Pancreas (tissue), 10 donors: ENCODE data around the gene ACKR2. TPM values are rescaled to one million over a fixed set of nuclear protein-coding genes. Genes with fewer than 3 reads are reported as not detected.
"Not testable (repeated sequence)": the region's sequence is repeated elsewhere in the genome, so short reads cannot be mapped to it uniquely, and the experiment has no call there.

Experiments
- ATAC-seq, 4 donors: fragments of 200-7000 bp; cut with Tn5 transposase; one replicate each; pipeline versions ENCODE4 v1.8.0 to v1.9.1; 2020; ENCODE audit warnings: mild to moderate bottlenecking in 4 of 4, moderate library complexity in 4 of 4
- DNase-seq, 6 donors: peaks; one replicate each; pipeline ENCODE4 v3.0.0-alpha.2; 2020
- FAIRE-seq: peaks from 2 replicates; lab custom pipeline; 2012; peaks lifted over from hg19 to GRCh38; lab: Jason Lieb, UNC
- H3K27ac ChIP-seq, 4 donors: fragments of 200-600 bp; sonication (generic); 1 replicate in 3 of 4; 2 replicates in 1 of 4; pipeline versions ENCODE4 v1.5.0 to v1.8.0; 2020
- H3K27me3 ChIP-seq, 4 donors: fragments of 200-600 bp; one replicate each; pipeline ENCODE4 v1.8.0; 2021
- H3K36me3 ChIP-seq, 3 donors: fragments of 200-600 bp; sonication (generic) in 1 of 3; one replicate each; pipeline versions ENCODE4 v1.5.0 to v1.8.0; 2020 to 2021
- H3K4me1 ChIP-seq, 3 donors: fragments of 200-600 bp; one replicate each; pipeline ENCODE4 v1.8.0; 2021
- H3K4me3 ChIP-seq, 4 donors: fragments of 200-600 bp; sonication (generic) in 2 of 4; one replicate each; pipeline versions ENCODE4 v1.5.0 to v1.8.0; 2020 to 2021
- H3K9me3 ChIP-seq, 4 donors: fragments of 200-600 bp; one replicate each; pipeline ENCODE4 v1.8.0; 2021
- CTCF ChIP-seq, 4 donors: fragments of 200-600 bp; sonication (generic) in 3 of 4; IDR thresholded peaks; one replicate each; pipeline versions ENCODE4 v1.5.0 to v1.8.0; 2021; ENCODE audit warnings: antibody characterized with exemption in 4 of 4
- WGBS, 2 donors: extraction: QIAGEN DNeasy Blood & Tissue Kit; methylation state at CpG; one replicate each; pipeline ENCODE4 v1.1.7; 2013; 5-methylcytosine and 5-hydroxymethylcytosine counted together
- intact Hi-C, 3 donors: fragments of 100-400 bp; cut with DNase I; formaldehyde crosslinking; loops; one replicate each; pipeline versions ENCODE4 v1.11.1 to v1.14.2; 2022
- polyA plus RNA-seq, 2 donors: library from polyadenylated mRNA; stranded (reverse); fragments of 200-250 nt; gene quantifications; one replicate each; pipeline ENCODE4 v1.2.3, GENCODE V29; 2013
- total RNA-seq, 6 donors: library from RNA; stranded (reverse); fragmentation: NEBNext Ultra II Directional in 4 of 6; extraction: Animal tissue kit (Norgen Biotek cat#: 25700) in 4 of 6; gene quantifications; one replicate each; pipeline versions ENCODE4 v1.2.1 to v1.2.4, GENCODE V29; 2021 to 2023
- donor health status: healthy with polysubstance abuse.
- donor health status: DM: no; HTN: no; CAD: no; lungs with moderate emphysema.
- donor health status: DM: no; HTN: no; CAD: no.
- donor health status: control.
- donor health status: control.
- donor health status: Bipolar disorder and iron deficiency.
- donor health status: DM: yes; HTN: yes; CAD: no.
- donor health status: DM: no; HTN: no; CAD: no.
- donor health status: DM: no; HTN: no; CAD: no.
- donor health status: DM: yes; HTN: yes; CAD: no.

The ACKR2 gene
- total and polyA plus RNA-seq, 8 donors: 0.09 to 1.7 (median 0.84) TPM

DNA sequence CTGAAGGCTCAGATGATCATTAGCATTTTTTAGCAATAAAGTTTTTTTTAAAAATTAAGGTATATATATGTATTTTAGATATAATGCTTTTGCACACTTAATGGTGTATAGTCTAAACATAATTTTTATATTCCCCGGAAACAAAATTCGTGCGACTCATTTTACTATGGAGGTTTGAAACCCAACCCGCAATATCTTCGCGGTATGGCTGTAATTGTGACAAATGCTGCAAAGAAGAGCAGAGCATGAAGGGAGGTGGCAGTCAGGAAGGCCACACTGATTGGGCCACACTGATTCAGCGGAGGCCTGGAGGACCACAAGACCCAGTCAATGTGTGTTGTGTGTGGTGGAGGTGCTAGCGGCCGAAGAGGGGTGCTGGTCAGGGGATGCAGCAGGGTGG, 70.9 kb downstream of the ACKR2 start:
- H3K36me3 ChIP-seq: no peaks in the 10 kb centered on the region
- 88 to 89% methylated on average over 9 of the region's 9 CpGs for WGBS, 2 donors
- no peak for TF ChIP-seq CTCF (IDR thresholded peaks at IDR 0.05)
- no peaks in the 10 kb centered on the region for H3K9me3 ChIP-seq
- peak overlapping the region in 2 of 4 donors; percentile 52 to 77 for H3K4me3 ChIP-seq
- no peak for FAIRE-seq
- intact Hi-C loops: loop anchor here in 1 of 3 donors (10.0 kb wide), 1 partner anchor 105 kb away; the partner anchor contains the start of gene CCDC13
- no peak overlapping the region for H3K27ac ChIP-seq
- no peaks in the 10 kb centered on the region for H3K27me3 ChIP-seq
- DNase-seq: no peak
- H3K4me1 ChIP-seq: peaks cover 0 to 3% (median 0%) of the 10 kb centered on the region in 3 donors
- peak in 1 of 4 donors; percentile 10 for ATAC-seq

DNA sequence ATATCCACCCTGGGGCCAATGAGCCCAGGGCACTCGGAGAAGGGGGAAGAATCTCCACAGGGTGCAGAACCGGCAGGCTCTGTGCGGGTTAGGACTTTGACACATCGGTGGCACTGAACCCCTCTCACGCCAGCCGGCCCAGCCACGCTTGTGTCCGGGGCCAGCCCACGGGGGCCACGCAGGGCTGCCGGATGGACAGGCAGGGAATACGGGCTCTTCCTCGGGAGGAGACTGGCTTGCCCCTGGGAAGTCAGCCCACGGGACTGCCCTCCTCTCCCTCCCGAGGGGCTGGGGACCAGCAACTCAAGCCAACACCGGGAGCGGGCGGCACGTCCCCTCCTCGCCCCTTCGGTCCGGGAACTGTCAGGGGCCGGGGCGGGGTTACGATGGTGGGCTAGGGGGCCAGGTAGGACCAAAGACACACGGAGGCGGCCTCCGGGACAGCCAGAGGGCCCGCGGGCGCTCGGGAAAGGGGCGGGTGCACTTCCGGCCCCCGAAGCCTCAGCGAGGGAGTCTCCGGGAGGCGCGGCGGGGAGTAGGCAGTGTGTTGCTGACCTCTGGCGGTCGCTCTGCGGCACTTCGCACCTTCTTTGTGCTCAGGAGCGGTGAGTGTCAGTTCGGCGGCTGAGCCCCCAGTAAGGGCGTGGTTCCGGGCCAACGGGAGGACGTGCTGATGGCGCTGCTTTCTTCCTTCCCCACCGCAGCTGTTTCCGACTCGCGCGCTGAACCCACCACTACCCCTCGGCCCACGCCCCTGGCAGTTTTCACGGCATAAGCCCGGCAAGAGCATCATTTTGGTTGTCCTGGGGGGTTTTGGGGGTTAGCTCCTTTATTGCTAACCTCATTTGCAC, 71.6 kb downstream of the ACKR2 start:
- H3K36me3 ChIP-seq: no peaks in the 10 kb centered on the region
- H3K27ac ChIP-seq: no peak overlapping the region
- WGBS, 2 donors: 2% methylated on average over 51 to 61 of the region's 61 CpGs
- peak; percentile 86 to 95 (median 94) for TF ChIP-seq CTCF (IDR thresholded peaks at IDR 0.05)
- H3K4me3 ChIP-seq: peak overlapping the region; percentile 52 to 77 (median 66)
- H3K4me1 ChIP-seq: peaks cover 0 to 3% (median 0%) of the 10 kb centered on the region in 3 donors
- ATAC-seq: peak; percentile 99 to 100 (median 100)
- intact Hi-C loops: loop anchor here in 1 of 3 donors (10.0 kb wide), 1 partner anchor 106 kb away; the partner anchor contains the start of gene CCDC13
- no peaks in the 10 kb centered on the region for H3K27me3 ChIP-seq
- no peak for FAIRE-seq
- DNase-seq: peak; percentile 78 to 96 (median 86)
- no peaks in the 10 kb centered on the region for H3K9me3 ChIP-seq

- 55 to 58% methylated on average over 6 of the region's 6 CpGs for WGBS, 2 donors
- H3K36me3 ChIP-seq, DNase-seq, H3K4me3 ChIP-seq, H3K27ac ChIP-seq, H3K4me1 ChIP-seq, H3K27me3 ChIP-seq, FAIRE-seq, H3K9me3 ChIP-seq, ATAC-seq: not testable (repeated sequence)
- intact Hi-C loops: loop anchor here in 1 of 3 donors (10.0 kb wide), 1 partner anchor 109 kb away; the partner anchor contains the start of gene CCDC13
These were observed 74.1 kb downstream of the ACKR2 start for GRCh38 chr3:42883251-42883930.

- ATAC-seq: no peak
- WGBS, 2 donors: 64 to 82% methylated on average over 2 of the region's 2 CpGs
- Histone ChIP-seq H3K27ac (no peak overlapping the region), H3K4me1 (peaks cover 0 to 3% (median 0%) of the 10 kb centered on the region in 3 donors), H3K27me3 (no peaks in the 10 kb centered on the region), H3K9me3 (no peaks in the 10 kb centered on the region), H3K4me3 (no peak overlapping the region), H3K36me3 (no peaks in the 10 kb centered on the region)
- no peak for TF ChIP-seq CTCF (IDR thresholded peaks at IDR 0.05)
- intact Hi-C loops: loop anchor here in 1 of 3 donors (10.0 kb wide), 1 partner anchor 110 kb away; the partner anchor contains the start of gene CCDC13
- no peak for FAIRE-seq
- no peak for DNase-seq
These were observed 75.1 kb downstream of the ACKR2 start for GRCh38 chr3:42884324-42884723.

DNA sequence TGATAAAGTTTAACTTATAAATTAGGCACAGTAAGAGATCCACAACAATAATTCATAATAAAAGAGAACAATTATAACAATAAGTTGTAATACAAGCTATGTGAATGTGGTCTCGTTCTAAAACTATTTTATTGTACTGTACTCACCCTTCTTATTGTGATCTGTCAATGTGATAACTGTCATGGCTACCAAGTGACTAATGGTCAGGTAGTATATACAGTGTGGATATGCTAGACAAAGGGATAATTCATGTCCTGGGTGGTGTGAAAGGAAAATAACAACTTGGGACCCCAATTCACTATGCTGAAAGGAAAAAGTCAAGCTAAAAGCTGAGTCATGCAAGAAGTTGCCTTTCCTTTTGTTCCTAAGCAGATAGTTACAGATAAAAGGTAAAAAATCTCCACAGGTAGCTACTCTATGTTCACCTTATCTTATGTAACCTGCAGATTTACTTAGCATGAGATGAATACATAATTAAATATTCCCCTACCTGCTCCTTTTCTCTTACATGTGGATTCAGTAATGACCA, 77.1 kb downstream of the ACKR2 start:
- WGBS, 2 donors: 52 to 55% methylated on average over 1 of the region's 1 CpG
- H3K27me3 ChIP-seq: no peaks in the 10 kb centered on the region
- no peak overlapping the region for H3K27ac ChIP-seq
- no peaks in the 10 kb centered on the region for H3K36me3 ChIP-seq
- no peaks in the 10 kb centered on the region for H3K4me1 ChIP-seq
- FAIRE-seq (no peak), ATAC-seq (no peak), DNase-seq (no peak)
- no peak for TF ChIP-seq CTCF (IDR thresholded peaks at IDR 0.05)
- no peak overlapping the region for H3K4me3 ChIP-seq
- H3K9me3 ChIP-seq: no peaks in the 10 kb centered on the region
- intact Hi-C loops: loop anchor here in 1 of 3 donors (10.0 kb wide), 1 partner anchor 112 kb away; the partner anchor contains the start of gene CCDC13
